Kidney epithelial cell (primary cell): ENCODE measurements around the gene TMEM151A. TPM values are rescaled to one million over a fixed set of nuclear protein-coding genes. Genes with fewer than 3 reads are reported as not detected.

Source experiments
- DNase-seq: peaks from one replicate; pipeline ENCODE4 v3.0.0-alpha.2; 2010; ENCODE audit warnings: low read depth
- H3K27me3 ChIP-seq: 2 replicates; pipeline ENCODE4 v1.6.0; 2011; ENCODE audit warnings: low read length; ENCODE audit not compliant: control insufficient read depth, insufficient read depth
- H3K36me3 ChIP-seq: 2 replicates; pipeline ENCODE4 v1.5.1; 2011; ENCODE audit warnings: low read length; ENCODE audit not compliant: control insufficient read depth, insufficient read depth
- H3K4me3 ChIP-seq: 2 replicates; pipeline ENCODE4 v1.5.1; 2011; ENCODE audit warnings: low read depth, mild to moderate bottlenecking, control low read depth, low read length
- total RNA-seq: library from RNA; depleted of rRNA; stranded (reverse); fragments of >200 nt; gene quantifications from 2 replicates; pipeline ENCODE4 v1.2.3, GENCODE V29; 2015
- TF ChIP-seq, protein P1 (sequence below): IDR thresholded peaks from 2 replicates; pipeline ENCODE4 v1.5.1; 2011; ENCODE audit warnings: mild to moderate bottlenecking, moderate library complexity, low read length, control low read depth, inconsistent platforms; ENCODE audit not compliant: insufficient read depth, poor library complexity, severe bottlenecking

TMEM151A gene
- total RNA-seq, 1 donor from 2014 or later, result 0.08 TPM

DNA sequence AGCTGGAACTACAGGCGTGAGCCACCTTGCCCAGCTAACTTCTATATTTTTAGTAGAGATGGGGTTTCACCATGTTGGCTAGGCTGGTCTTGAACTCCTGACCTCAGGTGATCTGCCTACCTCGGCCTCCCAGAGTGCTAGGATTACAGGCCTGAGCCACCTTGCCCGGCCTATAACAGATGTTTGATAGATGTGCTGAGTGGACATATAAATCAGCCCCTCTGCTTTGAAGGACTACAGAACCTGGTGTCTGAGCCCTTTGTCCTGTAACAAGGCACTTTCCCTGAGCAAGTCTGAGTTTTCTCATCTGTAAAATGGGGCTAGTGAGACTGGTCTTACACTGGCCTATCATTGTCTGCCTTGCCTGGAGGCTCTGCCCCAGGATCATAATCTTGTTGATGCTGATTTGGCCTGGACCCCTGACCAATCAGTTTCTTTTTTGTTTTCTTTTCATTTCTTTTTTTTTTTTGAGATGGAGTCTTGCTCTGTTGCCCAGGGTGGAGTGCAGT is 37.5 kb downstream of the TMEM151A start:
- DNase-seq, result no peak
- H3K27me3 ChIP-seq, result no peaks in the 10 kb centered on the region
- H3K4me3 ChIP-seq, result no peak overlapping the region
- TF ChIP-seq, protein P1, sequence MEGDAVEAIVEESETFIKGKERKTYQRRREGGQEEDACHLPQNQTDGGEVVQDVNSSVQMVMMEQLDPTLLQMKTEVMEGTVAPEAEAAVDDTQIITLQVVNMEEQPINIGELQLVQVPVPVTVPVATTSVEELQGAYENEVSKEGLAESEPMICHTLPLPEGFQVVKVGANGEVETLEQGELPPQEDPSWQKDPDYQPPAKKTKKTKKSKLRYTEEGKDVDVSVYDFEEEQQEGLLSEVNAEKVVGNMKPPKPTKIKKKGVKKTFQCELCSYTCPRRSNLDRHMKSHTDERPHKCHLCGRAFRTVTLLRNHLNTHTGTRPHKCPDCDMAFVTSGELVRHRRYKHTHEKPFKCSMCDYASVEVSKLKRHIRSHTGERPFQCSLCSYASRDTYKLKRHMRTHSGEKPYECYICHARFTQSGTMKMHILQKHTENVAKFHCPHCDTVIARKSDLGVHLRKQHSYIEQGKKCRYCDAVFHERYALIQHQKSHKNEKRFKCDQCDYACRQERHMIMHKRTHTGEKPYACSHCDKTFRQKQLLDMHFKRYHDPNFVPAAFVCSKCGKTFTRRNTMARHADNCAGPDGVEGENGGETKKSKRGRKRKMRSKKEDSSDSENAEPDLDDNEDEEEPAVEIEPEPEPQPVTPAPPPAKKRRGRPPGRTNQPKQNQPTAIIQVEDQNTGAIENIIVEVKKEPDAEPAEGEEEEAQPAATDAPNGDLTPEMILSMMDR, result no peak
- H3K36me3 ChIP-seq, result no peaks in the 10 kb centered on the region

DNA sequence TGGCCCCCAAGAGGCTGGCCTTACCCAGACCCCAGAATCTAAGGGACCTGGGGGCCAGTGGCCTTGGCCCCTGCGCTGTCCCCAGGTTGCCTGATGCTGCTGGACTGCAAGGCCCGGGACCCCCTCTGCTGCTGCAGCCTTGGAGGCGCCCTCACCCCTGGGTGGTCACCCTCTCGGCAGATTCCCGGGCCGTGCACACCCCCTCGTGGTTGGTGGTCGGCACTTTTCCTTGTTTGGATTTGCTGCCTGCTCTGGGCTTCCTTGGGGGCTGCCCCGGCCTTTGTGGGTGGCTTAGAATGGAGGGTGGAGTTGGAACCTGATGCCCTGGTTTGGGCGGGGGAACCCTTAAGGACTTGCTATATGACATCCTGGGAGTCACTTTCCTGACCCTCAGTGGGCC is 39.2 kb downstream of the TMEM151A start:
- Histone ChIP-seq H3K4me3 (no peak overlapping the region), H3K36me3 (no peaks in the 10 kb centered on the region), H3K27me3 (no peaks in the 10 kb centered on the region)
- DNase-seq, result no peak
- TF ChIP-seq, protein P1, result no peak

DNA sequence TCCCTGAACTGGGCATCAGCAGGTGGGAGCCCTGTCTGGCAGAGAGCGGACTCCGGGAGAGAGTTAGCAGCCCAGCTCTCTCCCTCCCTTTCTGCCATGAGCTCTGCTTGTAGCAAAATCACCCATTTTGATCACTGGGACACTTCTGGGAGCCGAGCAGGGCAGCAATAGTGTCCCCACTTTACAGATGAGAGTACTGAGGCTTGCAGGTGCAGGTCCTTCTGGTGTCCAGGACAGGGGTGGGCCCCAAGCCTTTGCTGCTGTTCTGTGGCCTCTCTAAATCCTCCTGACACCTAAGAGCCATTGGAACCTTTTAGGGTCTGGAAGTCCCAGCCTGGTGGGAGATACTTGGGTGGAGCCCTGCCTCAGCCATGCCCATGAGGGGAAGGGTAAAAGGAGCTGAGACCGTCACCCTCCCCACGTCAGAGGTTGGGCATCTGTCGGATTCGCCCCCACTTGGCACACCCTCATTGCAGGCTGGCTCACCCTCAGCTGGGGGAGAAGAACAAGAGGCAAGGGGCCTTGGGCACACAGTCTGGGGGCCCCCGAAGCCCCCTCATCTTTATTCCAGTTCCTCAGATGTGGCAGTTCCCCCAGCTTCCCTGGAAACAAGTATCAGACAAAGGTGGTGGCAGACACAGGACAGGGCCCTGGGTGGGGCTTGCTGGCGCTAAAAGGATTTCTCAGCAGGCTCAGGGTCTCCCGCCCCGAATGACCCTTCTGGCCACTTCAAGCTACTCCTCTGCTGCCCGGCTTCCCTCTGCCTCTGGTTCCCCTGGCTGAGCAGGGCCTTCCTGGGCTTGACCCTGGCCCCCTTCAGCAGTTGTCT is 40.1 kb downstream of the TMEM151A start:
- no peak overlapping the region for H3K4me3 ChIP-seq
- TF ChIP-seq, protein P1, result no peak
- DNase-seq, result no peak
- H3K36me3 ChIP-seq, result no peaks in the 10 kb centered on the region
- H3K27me3 ChIP-seq, result no peaks in the 10 kb centered on the region

DNA sequence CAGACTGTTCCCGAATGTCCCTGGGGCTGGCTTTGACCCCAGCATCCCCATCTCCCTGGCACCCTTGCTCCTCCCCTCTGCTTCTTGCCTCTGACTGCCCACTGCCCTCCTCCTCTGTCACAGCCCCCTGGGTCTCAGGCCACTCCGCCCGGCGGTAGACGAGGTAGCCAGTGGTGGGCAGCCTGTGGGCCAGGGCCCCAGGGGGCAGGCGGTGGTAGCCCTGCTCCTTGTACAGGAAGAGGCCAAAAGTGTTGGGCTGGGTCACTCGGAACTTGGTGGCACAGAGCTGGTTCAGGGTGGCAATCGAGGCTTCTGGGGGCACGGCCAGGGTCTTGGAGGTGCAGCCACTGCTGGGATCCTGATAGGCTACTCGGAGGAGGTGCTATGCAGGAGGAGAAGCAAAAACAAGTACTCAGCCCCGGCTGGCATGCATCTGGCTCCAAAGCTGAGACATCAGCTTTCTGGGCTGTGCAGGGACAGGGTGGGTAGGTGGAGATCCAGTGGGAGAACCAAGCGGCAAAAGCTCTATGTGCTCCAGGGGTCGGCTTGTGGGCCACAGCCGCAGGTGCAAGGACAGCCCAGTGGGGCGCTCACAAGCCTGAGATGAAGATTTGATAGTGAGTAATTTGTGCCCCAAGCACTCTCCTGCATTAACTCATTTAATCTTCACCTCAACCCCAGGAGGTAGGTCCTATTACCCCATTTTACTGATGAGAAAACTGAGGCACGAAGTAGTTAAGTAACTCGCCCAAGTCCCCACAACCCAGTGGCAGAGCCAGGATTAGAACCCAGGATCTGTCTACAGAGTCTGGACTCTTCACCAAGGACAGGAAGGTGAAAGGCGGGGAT is 40.9 kb downstream of the TMEM151A start:
- no peak for DNase-seq
- no peak overlapping the region for H3K4me3 ChIP-seq
- H3K36me3 ChIP-seq, result no peaks in the 10 kb centered on the region
- TF ChIP-seq, protein P1, result no peak
- H3K27me3 ChIP-seq, result no peaks in the 10 kb centered on the region

DNA sequence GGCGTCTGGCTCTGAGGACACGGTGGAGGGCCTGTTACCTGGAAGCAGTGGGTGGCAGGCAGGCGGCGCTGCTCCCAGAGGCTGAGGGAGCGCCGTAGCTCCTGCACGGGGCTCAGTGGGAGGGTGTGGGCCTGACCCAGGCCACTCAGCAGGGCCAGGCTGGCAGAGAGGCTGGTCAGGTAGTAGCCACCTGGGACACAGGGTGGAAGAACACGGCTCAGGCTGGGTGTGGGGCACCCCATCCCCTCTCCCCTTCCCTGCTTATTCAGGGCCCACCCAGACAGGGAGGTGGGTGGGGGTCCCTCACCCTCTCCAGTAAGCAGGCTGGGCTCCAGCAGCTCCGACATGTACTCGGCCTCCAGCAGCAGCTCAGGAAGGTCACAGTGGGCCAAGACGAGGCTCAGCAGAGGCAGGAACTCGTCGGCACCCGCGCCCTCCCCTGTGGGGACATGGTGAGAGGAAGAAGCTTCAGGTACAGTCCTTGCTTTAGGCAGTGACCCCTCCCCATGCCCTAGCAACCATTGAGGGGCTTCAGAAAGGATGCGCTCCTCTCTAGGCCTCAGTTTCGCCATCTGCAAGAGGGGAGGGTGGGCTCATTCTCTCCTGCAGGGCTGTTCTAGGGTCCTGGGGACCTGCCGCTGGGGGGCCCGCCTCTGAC is 41.7 kb downstream of the TMEM151A start:
- DNase-seq, result no peak
- Histone ChIP-seq H3K36me3 (no peaks in the 10 kb centered on the region), H3K27me3 (no peaks in the 10 kb centered on the region), H3K4me3 (no peak overlapping the region)
- TF ChIP-seq, protein P1, result no peak
